DMS 273 treated with DMSO at 0.1 percent for 48 hours (cell line): ENCODE results near the gene NEK9.

Experiments used
- DNase-seq: peaks from one replicate; lab custom pipeline; 2025; lab: John Stamatoyannopoulos, UW

The NEK9 gene

DNA sequence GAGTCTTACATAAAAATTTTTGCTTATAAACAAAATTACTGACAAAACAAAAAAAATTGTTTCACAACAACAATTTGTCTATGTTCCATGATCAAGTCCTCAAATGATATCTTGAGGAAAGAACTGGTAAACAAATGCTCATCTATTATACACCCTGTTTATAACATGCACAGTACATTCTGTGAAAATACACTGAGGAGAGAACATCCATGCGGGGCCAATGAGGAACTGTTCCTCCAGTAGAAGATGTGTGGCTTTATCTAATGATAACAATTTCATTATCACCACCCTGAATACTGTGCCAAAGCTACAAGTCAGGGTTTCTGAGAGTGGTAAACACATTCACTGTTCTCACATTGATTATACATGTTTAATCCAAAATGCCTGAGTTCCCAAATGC is 86.3 kb downstream of the NEK9 start:
- DNase-seq, result no peak

DNA sequence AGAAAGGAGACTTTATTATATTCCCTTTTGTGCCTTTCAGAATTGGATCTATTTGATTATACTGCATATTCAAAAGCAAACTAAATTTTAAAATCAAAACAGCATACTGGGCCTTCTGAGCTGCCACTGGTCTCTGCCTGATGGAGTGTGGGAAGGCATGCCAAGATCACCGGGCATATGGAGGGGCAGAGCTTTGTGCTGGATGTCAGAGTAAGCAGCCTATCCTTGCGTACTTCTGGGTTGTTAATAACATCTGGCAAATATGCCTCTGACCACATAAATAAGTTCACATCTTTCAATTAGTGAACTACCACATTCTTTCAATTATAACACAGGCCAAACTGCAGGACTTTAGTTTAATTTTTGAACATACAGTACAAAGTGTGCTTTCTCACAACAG is 93.9 kb downstream of the NEK9 start:
- peak; percentile 84 for DNase-seq

DNA sequence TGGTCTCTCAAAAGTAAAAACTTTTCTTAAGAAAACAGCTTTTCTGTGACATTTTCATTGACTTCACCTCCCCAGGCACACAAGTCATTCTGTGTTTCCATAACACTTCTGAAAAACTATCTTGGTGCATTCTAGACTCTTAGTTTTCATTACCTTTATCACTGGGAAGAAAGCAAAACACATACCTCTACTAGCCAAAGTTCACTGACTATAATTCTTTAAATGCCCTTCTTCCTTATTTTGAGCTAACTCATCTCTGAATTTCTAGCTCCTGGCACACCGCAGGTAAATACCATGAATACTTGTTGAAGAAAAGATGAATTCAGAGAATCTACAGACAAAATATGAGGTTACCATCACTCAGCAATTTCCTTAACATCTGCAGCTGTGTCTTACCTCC is 96.7 kb downstream of the NEK9 start:
- no peak for DNase-seq
